ENCODE results near the gene PYGB.

- TF ChIP-seq CTCF (IDR thresholded peaks at IDR 0.05) = no peak
- no peak for TF ChIP-seq POLR2A (IDR thresholded peaks at IDR 0.05)
Observed at GRCh38 chr20:25233016-25233772, 14.7 kb upstream of the PYGB start.

Measured in body of pancreas (tissue), 4 donors.